COLO668 (cell line): Measurements from ENCODE around the gene TMEM154.

ENCODE experiments used
- DNase-seq: peaks from one replicate; lab custom pipeline; 2025; ENCODE audit not compliant: unreplicated experiment; lab: John Stamatoyannopoulos, UW

Gene TMEM154

GRCh38 chr4:152696764-152697261 lies 17.0 kb upstream of the TMEM154 start:
- no peak for DNase-seq

DNA sequence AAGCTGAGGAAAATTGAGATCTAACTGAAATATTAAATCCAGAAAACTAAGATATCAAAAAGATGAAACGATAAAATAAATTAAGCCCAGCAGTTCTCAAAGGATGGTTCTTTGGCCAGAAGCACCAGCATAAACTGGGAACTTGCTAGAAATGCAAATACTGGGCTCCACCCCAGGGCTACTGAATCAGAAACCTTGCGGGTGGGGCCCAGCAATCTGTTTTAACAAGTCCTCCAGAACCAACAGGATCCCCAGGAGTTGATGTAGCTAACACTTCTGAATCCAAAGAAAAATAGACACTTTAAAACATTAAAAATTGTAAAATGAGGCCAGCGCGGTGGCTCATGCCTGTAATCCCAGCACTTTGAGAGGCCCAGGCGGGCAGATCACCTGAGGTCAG lies 14.1 kb upstream of the TMEM154 start:
- no peak for DNase-seq

DNA sequence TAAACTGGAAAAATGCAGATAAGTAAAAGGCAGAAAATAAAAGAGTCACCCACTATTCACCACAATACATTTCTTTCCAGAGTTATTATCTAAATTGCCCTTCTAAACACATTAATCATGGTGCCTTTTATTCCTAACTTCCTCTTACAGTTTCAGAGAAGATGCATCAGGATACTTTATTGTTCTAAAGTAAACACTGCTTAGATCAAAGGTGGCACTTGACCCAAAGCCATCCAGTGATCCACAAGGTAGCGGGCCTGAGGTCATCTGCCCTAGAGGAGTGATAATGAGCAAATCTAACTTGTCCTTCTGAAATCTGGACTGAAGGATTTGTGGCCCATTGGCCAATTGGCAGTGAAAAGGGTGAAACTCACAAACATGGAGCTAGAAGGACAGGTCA lies 12.0 kb upstream of the TMEM154 start:
- peak; percentile 30 for DNase-seq

DNA sequence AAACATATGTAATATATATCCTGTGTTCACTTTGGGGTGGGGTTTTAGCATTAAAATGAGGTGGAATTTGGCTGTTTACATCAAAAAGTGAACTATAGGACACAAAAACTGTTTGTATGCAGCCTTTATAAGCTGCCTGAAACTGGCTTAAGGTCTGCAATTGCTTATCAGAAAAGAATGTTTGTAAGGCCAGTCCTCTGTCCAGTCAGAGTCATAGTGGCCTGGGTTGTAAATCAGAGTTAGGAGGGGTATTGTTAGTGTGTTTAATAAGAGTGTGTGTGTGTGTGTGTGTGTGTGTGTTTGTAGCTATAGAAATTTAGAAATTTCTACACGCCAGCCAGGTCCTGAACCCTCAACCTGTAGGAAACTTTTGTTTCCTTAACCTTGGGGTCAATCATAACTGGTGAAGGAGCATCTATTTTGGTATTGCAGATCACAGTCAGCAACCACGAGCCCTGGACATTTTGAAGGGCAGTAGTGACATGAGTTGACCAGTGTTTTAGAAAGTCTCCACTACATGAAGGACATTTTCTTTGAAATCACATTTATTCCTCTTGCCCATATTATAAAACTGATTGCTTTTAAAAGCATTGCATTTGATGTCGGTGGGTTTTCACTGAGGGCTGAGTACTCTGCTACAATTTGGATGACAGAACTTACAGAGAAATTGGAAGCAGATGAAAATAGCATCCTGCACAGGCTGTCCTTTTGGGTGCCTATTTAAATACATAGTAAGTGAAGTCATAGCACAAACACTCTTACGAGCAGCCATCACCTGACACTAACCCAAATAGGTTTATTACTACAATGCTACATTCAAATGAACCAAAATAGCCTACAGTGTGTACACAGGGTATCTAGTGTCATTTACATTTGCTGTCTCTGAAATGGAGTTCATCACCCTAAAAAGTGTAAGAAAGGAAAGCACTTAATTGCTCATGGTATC lies 11.2 kb upstream of the TMEM154 start:
- DNase-seq: peak; percentile 21

DNA sequence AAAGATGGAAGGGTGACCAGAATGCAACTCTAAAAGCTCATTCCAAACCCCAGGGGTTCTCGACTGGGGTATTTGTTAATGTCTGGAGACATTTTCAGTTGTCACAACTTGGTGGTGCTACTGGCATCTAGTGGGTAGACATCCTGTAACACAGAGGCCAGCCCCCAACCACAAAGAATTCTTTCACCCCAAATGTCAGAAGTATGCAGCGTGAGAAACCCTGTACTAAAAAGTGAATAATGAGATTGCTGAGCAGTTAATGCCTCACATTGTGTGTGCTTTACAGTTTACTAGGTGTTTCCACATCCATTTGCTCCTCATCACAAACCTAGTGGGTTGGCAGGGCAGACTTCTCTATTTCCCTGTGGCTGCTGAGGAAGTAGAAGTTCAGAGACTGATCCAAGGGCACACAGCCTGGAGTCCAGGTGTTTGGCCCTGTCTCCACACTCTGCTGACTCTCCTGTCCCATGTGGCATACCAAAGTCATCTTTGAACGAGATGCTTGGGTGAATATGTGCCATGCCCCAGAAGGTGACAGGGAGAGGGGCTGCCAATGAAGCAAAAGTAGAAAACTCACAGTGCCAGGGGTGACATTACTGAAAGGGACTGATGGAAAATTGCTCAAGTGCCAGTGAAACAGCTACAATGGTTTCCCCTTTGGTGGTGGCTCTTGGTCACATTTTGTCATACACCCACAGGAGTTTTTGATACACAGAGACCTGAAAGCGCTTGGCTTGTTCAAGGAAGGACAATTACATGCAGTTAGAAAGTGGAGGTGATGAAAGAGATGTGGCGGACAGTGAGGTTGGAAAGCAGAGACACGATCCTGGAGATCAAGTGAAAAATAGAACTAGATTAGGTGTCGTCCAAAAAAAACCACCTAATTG lies 10.1 kb upstream of the TMEM154 start:
- DNase-seq: no peak

GRCh38 chr4:152687974-152688599 lies 8.3 kb upstream of the TMEM154 start:
- DNase-seq: no peak

- DNase-seq: no peak
Measured at GRCh38 chr4:152686452-152687013, 6.7 kb upstream of the TMEM154 start.

DNA sequence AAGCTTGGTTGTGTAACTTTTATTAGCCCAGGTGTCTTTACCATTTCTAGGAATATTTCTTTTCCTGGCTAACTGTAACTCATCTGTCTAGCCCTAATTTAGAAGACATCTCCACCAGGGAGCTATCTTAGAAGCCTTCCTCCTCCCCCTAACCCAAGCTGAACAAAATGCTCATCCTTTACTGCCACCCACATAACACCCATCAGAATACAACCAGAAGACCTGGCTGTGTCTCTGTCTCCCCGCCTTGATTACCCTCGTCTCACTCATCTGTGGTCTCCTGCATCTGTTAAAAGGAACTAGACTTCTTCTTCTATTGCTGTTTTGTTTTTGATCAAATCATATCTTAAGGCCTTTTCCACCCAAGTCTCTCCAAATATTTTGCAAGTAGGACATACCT lies 4.8 kb upstream of the TMEM154 start:
- no peak for DNase-seq

- no peak for DNase-seq
Measured at GRCh38 chr4:152684007-152684406, 4.2 kb upstream of the TMEM154 start.

DNA sequence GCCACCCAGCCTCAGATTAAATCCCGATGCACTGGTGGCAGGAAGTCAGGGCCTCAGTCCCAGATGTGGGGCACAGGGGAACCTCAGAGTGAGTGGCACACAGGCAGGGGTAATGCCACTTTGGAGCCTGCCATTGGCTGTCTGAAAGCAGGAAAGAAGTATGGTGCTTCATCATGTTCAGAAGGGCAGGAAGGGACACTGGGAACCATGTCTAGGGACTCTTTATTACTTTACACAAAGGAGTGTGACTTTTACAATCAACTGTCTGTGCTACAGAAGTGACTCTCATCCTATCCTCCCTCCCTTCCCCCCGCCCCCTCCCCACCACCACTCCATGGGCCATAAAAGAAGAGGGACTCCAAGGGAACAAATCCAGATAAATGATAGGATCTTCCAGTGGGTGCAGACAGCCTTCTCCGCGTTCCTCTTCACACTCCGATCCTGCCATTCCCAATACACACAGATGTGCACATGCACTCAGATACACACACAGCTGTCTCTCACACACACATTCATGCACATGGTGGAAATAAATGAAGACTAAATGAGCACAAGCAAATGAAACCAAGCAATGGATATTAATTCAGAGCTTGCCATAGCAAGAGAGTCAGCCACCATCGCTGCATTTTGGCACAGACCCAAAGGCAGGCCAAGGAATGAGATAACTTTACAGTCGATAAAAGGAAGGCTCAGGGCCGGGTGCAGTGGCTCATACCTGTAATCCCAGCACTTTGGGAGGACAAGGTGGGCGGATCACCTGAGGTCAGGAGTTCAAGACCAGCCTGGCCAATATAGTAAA lies 2.5 kb upstream of the TMEM154 start:
- DNase-seq: no peak

DNA sequence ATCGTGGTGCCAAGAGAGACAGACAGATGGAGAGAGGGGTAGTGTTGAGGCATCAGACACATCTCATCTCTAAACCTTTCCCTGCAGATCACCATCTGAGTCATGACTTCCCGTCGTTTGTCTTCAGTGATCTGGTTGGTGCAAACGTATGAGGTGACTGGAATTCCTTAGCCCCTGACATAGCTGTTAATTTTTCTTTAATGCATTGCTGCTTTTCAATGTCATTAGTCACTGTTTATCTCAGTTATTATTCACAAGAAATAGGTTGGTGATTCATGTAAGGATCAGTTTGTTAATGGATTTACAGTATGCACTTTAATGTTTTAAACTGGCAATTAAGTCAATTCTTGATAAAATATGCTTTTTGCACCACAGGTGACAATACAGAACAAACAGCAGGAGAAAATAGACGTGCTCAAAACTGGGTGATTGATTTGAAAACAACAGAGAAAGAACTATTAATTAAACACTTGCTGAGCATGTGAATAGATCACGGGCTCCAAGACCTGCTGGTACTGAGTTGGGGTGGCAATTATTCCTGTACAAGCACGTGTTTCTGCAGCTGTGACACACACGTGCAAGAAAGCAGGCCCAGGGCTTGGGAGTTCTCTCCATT lies 1.3 kb upstream of the TMEM154 start:
- no peak for DNase-seq

- DNase-seq: peak; percentile 57
Measured at GRCh38 chr4:152678841-152679240, 956 bp downstream of the TMEM154 start.

DNA sequence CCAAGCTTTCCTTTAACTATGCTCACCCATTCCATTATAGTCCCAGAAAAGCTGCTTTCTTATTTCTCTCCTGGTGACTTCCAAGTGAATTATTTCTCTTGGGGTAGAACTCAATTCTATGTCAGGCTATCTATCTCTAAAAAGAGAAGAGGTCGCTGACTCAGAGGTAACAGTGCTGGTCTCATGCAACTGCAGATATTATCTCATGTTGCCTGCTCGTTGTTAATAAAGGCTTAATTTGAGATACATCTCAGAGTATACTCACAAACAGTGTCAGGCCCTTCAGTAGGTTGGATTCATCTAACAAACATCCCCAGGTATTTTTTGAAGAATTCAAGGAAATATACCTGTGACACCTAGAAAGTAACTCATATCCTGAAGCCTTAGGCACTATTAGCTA lies 2.7 kb downstream of the TMEM154 start:
- no peak for DNase-seq

GRCh38 chr4:152676052-152676854 lies 3.5 kb downstream of the TMEM154 start:
- DNase-seq: no peak

- no peak for DNase-seq
Measured at GRCh38 chr4:152674359-152674758, 5.4 kb downstream of the TMEM154 start.

- no peak for DNase-seq
Measured at GRCh38 chr4:152673489-152673888, 6.3 kb downstream of the TMEM154 start.

- no peak for DNase-seq
Measured at GRCh38 chr4:152672206-152673092, 7.3 kb downstream of the TMEM154 start.
